Activated CD8-positive, alpha-beta memory T cell treated with anti-CD3 and anti-CD28 coated beads, Interleukin-2, amount 50 U/mL, for 48 hours (primary cell): ENCODE measurements around the gene CAMK2A.

Experiments
- DNase-seq: peaks from one replicate; pipeline ENCODE4 v3.0.0-alpha.2; 2020

The CAMK2A gene

DNA sequence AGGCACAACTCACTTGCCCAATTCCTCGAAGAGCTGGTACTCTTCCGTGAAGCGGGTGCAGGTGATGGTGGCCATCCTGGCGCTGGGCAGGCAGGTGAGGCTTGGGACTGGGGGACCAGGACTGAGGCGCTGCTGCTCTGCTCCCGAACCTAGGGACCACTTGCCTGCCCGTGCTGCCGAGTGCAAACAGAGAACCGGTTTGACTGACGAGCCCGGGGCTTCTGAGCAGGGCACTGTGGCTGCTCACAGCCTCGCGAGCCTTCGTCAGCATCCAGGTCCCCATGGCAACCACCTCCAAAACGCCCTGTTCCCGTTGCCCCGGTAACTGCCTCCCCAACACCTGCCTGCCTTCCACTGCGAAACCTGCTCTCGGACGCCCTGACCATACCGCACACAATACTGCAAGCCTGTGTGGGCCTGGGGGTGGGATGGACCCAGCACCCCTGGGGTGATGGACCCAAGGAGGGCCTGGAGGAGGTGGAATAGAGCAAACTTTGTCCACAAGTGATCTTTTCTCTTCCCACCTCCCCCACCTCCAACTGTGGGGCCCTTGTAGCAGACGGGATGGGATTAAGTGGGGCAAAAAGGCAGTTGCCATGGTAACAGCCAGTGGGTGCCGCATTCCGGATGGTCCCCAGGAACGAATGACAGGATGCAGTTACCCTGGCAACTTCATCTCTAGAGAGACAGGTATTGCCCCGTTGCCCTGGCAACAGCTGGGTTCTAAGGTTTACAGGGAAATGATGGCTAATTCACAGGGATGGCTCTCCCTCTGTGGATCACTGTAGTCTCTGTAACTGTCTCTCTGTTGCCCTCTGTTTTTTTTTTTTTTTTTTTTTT lies at the start of gene CAMK2A:
Gene CAMK2A (minus strand): TSS at position 223 of the 840 bp plus-strand sequence. CDS start 148 bp downstream, at position 75.
- DNase-seq: no peak

DNA sequence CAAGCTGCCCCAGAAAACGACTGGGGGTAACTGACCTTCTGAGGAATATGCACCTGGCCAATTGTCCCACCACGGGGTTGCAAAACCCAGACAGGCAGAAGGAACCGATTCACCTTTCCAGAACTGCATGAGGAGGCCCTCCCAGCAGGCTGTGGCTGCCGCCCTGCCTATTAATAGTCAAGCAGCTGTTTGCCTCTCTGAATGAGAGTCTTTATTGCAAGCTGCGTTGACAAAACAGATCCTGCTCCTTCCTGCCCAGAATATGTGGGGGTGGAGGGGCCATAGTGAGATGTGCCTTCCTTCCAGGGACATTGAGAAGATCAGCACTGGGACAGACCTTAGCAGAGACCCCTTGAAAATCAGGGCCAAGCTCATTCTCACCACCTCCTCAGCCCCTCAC lies 49.6 kb upstream of the CAMK2A start:
- DNase-seq: no peak

DNA sequence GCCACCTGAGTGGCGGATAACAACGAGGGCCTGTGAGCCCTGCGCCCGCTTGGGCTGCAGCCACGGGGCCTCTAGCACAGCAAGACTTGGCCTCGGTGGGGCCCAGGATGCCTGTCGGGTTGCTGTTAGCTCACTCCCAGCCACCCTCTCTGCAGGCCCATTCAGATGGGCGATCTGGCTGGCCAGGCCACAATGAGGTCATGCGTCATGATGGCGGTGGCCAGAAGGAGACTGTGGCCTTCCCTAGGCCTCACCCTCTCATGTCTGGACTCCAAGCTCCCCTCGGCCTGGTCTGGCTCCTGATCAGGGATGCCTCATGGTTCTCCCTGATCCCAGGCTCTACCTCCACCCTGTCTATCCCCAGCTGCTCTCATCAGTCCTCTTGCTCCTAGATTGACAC lies 49.0 kb upstream of the CAMK2A start:
- DNase-seq: no peak

DNA sequence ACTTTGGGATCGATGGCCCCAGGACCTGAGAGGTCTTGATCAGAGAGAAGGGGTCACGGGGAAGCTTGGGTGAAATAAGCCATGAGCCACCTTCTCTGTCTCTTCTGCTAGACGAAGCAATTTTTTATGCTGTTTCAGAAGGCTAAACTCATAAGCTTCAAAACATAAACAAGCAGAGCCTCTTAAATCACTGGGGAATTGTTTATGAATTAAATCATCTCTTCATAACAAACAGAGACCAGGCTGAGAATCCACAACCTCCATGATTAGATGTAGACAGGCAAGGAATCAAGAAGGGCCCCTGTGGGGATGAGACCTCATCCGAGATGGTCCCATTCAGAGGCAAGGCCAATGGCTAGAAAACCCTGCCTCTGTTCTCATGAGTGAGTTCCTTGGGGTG lies 46.2 kb upstream of the CAMK2A start:
- DNase-seq: no peak

- DNase-seq: no peak
These were observed 43.8 kb upstream of the CAMK2A start for GRCh38 chr5:150333400-150333799.

GRCh38 chr5:150329881-150330876 lies 40.6 kb upstream of the CAMK2A start:
- no peak for DNase-seq

DNA sequence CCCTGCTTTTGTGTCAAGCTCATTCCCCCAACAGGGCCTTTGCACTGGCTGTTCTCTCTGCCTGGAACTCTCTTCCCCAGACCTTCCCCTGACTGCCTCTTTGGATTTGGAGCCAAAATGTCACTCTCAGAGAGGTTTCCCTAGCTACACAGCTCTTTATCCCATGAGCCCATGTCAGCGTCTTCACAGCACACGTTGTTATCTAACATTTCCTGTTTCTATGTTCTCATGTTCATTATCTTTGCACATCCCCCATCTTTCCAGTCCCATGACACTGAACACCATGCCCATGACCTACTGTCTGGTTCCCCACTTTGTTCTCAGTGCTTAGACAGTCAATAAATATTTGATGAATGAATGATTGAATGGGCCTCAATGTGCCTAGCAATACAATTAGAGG lies 39.5 kb upstream of the CAMK2A start:
- no peak for DNase-seq

- no peak for DNase-seq
These were observed 38.9 kb upstream of the CAMK2A start for GRCh38 chr5:150328515-150328914.

DNA sequence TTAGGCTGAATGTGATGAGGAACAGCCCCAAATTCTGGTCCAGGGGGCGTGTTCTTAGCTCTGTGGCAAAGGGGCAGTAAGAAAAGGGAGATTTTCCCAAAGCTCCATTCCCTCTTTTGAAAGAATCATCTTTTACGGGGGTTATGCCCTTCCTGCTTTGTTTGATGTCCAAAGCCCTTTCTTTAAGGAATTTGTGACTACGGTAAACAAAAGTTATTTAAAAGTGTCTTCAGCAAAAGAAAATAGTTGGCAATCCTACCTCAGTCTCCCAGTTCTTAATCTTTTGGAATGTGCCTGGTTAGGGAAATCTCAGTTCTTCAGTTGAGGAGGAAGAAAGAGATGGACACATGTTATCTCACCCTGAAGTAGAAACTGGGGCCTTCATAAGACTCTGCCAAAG lies 37.6 kb upstream of the CAMK2A start:
- DNase-seq: no peak

DNA sequence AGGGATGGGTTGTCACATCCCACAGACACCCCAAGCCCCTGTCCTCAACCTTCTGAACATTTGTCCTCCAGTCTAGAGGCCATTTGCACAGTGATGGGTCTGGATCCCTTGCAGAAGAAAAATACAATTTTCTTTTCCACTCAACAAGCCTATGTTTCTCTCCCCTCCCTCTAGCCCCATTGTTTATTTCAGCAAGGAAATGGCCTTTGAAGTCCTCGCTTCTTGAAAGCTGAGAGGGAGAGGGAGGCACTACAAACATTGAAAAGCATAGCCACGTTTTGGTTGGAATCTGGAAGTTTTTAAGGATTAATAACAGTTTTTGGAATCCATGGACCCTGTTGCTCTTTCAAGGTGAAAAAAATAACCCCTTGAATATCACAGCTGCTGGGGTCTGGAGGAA lies 37.1 kb upstream of the CAMK2A start:
- no peak for DNase-seq

GRCh38 chr5:150325426-150325825 lies 35.9 kb upstream of the CAMK2A start:
- no peak for DNase-seq

DNA sequence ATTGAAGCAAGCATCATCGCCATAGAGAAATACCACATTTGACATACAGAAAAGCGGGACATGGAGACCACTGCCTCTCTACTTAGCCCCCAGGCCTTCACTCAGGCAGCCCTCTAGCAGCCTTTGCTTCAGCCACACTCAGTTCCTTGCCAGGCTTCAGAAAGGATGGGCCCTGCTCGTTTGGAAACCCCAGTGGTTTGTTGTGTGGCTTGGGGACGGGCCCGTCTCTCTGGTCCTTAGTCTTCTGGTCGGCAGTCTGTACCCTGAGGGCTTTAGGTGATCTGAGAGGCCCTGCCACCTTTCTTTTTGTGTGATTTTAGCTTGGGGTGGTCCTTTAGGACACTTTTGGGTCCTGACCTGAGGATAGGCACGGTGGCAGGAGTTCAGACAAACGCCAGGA lies 34.2 kb upstream of the CAMK2A start:
- DNase-seq: no peak

GRCh38 chr5:150323092-150323491 lies 33.5 kb upstream of the CAMK2A start:
- DNase-seq: no peak

DNA sequence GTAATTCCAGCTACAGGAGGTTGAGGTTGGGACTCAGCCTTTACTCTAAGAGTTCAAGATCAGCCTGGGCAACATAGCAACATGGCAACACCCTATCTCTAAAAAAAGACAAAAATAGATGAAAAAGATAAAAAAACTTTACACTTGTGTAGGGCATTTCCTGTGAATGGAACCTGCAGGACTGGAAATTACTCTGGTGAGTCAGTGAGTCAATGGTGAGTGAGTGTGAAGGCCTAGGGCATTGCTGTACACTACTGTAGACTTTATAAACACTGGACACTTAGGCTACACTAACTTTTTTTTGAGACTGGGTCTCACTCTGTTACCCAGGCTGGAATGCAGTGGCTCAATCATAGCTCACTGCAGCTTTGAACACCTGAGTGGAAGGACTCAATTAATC lies 32.6 kb upstream of the CAMK2A start:
- no peak for DNase-seq

- DNase-seq: no peak
These were observed 32.2 kb upstream of the CAMK2A start for GRCh38 chr5:150321784-150322183.

GRCh38 chr5:150321211-150321610 lies 31.6 kb upstream of the CAMK2A start:
- no peak for DNase-seq

DNA sequence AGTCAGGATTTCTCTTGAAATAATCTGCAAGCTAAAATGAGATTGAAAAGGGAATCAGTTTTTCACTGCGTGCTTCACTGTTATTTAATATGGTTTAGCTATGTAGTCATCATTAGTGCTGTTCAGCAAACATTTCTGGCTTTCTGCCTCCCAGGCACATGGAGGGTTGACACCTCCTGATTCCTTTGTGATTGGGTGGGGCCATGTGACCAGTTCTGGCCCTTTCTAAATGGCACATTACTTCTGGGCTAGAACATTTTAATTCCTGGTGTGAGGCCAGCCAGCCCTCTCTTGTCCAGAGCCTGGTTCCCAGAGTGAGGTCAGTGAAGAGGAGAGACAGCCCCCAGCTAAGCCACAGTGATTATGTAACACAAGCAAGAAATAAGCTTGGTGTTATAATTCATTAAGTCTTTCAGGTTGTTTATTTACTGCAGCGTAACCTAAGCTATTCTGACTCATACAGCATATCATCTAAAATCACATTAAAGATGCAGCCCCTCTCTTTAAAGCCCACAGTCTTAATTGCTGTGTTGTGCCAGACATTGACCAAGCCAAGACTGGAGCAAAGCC lies 30.6 kb upstream of the CAMK2A start:
- no peak for DNase-seq

DNA sequence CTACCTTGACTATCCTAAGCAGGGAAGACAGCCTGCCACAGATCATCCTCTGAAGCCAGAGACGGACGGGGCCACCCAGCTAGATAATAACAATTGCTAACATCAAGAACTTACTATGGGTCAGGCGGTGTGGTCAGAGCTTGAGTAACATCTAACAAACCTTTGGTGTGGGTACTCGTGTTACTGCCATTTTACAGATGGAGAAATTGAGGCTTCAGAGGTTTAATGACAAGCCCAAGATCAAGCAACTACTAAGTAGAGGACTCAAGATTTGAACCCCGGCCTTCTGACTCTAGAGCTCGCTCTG lies 29.9 kb upstream of the CAMK2A start:
- no peak for DNase-seq

DNA sequence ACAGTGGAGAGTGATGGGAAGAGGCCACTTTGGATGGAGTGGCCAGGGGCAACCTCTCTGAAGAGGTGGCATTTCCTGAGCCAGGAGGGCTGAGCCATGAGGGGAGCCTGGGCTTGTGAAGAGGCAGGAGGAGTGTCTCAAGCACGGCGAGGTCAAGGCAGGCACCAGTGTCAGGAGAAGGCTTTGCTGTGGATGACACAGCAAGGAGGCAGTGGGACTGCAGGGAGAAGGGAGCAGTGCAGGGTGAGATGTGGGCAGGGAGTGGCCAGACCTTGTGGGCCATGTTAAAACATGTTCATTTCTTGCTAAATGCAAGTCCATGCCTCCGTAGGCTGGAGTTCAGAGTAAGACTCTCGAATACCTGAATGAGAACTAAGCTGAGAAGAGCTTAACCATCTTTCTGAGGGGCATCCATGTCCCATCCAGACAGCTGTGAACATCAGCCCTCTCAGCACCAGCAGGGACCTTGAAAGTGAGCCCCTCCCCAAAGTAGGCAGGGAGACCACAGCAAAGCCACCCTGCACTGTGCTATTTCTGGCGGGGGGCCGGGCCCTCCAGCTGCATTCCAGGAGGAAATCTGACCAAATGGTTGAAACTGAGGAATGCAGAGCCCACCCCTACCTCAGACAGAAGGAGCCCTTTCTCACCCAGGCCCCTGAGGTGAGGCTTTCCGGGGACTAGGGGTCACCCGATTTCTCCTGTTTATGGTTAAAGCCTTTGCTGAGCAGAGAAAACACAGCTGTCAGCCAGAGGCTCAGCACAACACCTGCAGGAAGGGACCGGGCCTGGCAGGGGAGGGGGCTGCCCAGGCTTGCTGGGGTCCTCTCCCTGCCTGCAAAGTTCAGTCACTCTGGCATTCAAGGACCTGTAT lies 29.3 kb upstream of the CAMK2A start:
- DNase-seq: no peak

GRCh38 chr5:150317048-150318003 lies 27.8 kb upstream of the CAMK2A start:
- peak; percentile 59 for DNase-seq

DNA sequence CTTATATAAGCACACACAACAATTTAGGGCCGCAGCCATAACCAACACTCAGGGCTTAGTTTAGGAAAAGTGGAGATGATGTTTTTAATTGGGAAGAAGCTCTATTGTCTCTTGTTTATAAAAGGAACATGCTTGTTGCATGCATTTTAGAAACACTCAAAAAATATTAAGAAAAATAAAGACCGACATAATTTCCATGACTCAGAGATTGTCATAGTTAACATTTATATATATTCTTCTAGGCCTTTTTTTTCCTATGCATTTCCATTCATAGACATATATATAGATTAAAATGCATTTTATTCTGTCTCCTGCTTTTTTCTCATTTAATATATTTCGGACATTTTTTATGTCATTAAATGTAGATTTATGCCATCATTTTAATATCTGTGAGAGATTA lies 26.7 kb upstream of the CAMK2A start:
- DNase-seq: no peak
